ENCODE results near the gene P2RY2.

GRCh38 chr11:73204711-73205121 is 13.4 kb upstream of the P2RY2 start:
- TF ChIP-seq CTCF (IDR thresholded peaks at IDR 0.05): no peak
- TF ChIP-seq POLR2A (IDR thresholded peaks at IDR 0.05; ENCODE audit: low read length): no peak
- TF ChIP-seq HOXA7 (CRISPR knock-in tag; IDR thresholded peaks at IDR 0.05): no peak
- no peak for TF ChIP-seq TP53 (CRISPR knock-in tag; IDR thresholded peaks at IDR 0.05)
- TF ChIP-seq MAFK (IDR thresholded peaks at IDR 0.05; ENCODE audit: partially characterized antibody): no peak

Measured in A549 (cell line).